H9 (cell line): ENCODE measurements around the gene CCDC51. TPM values are rescaled to one million over a fixed set of nuclear protein-coding genes. Genes with fewer than 3 reads are reported as not detected.

Experiments
- DNase-seq: peaks from one replicate; pipeline ENCODE4 v3.0.0-alpha.2; 2017
- H2AFZ ChIP-seq: one replicate; pipeline ENCODE4 v1.6.1; 2013; ENCODE audit warnings: mild to moderate bottlenecking, low read length, control low read depth, moderate library complexity
- H2AK5ac ChIP-seq: 2 replicates; pipeline ENCODE4 v1.6.1; 2013; ENCODE audit warnings: low read length, control low read depth, mixed read lengths; ENCODE audit not compliant: insufficient read length
- H2BK120ac ChIP-seq: one replicate; pipeline ENCODE4 v1.6.1; 2013; ENCODE audit warnings: low read depth, mild to moderate bottlenecking, low read length, control low read depth, inconsistent platforms; ENCODE audit not compliant: poor library complexity, severe bottlenecking
- H2BK12ac ChIP-seq: 2 replicates; pipeline ENCODE4 v1.6.1; 2013; ENCODE audit warnings: low read length, control low read depth, mixed read lengths, low read depth; ENCODE audit not compliant: insufficient read length
- H2BK15ac ChIP-seq: 2 replicates; pipeline ENCODE4 v1.6.1; 2013; ENCODE audit warnings: low read depth, low read length, control low read depth
- H2BK20ac ChIP-seq: one replicate; pipeline ENCODE4 v1.6.1; 2013; ENCODE audit warnings: low read depth, mild to moderate bottlenecking, low read length, control low read depth, inconsistent platforms; ENCODE audit not compliant: poor library complexity, severe bottlenecking
- H2BK5ac ChIP-seq: 2 replicates; pipeline ENCODE4 v1.6.1; 2013; ENCODE audit warnings: low read length, control low read depth, mixed read lengths; ENCODE audit not compliant: insufficient read length
- H3K14ac ChIP-seq: 2 replicates; pipeline ENCODE4 v1.6.1; 2013; ENCODE audit warnings: low read length, control low read depth; ENCODE audit not compliant: insufficient read depth
- H3K18ac ChIP-seq: 2 replicates; pipeline ENCODE4 v1.6.1; 2013; ENCODE audit warnings: low read depth, mild to moderate bottlenecking, mixed read lengths, low read length, control low read depth; ENCODE audit not compliant: insufficient read length
- H3K23ac ChIP-seq: 2 replicates; pipeline ENCODE4 v1.6.1; 2013; ENCODE audit warnings: low read length, control low read depth, mixed read lengths, low read depth; ENCODE audit not compliant: insufficient read length
- H3K23me2 ChIP-seq: 2 replicates; pipeline ENCODE4 v1.6.1; 2013; ENCODE audit warnings: low read depth, mild to moderate bottlenecking, mixed read lengths, low read length, control low read depth; ENCODE audit not compliant: insufficient read length, poor library complexity, severe bottlenecking
- H3K27ac ChIP-seq: 2 replicates; pipeline ENCODE4 v1.5.1; 2013; ENCODE audit warnings: low read length, control low read depth, mixed read lengths, low read depth; ENCODE audit not compliant: insufficient read length
- H3K27me3 ChIP-seq: 2 replicates; pipeline ENCODE4 v1.6.1; 2013; ENCODE audit warnings: low read length, control low read depth, inconsistent platforms; ENCODE audit not compliant: insufficient read depth
- H3K4ac ChIP-seq: 2 replicates; pipeline ENCODE4 v1.6.1; 2013; ENCODE audit warnings: low read depth, mild to moderate bottlenecking, control low read depth, inconsistent platforms, low read length, moderate library complexity
- H3K4me1 ChIP-seq: 2 replicates; pipeline ENCODE4 v1.6.1; 2013; ENCODE audit warnings: low read length, control low read depth, inconsistent platforms; ENCODE audit not compliant: insufficient read depth
- H3K4me2 ChIP-seq: 2 replicates; pipeline ENCODE4 v1.6.1; 2013; ENCODE audit warnings: low read length, control low read depth, mixed read lengths; ENCODE audit not compliant: insufficient read length, insufficient read depth
- H3K56ac ChIP-seq: 2 replicates; pipeline ENCODE4 v1.6.1; 2013; ENCODE audit warnings: low read depth, mild to moderate bottlenecking, mixed read lengths, low read length, control low read depth; ENCODE audit not compliant: insufficient read length
- H3K79me1 ChIP-seq: 2 replicates; pipeline ENCODE4 v1.6.1; 2013; ENCODE audit warnings: low read depth, mild to moderate bottlenecking, moderate library complexity, low read length, control low read depth, inconsistent platforms; ENCODE audit not compliant: insufficient read depth, poor library complexity, severe bottlenecking
- H3K79me2 ChIP-seq: 2 replicates; pipeline ENCODE4 v1.6.1; 2013; ENCODE audit warnings: low read length, control low read depth, inconsistent platforms; ENCODE audit not compliant: insufficient read depth
- H3K9ac ChIP-seq: 2 replicates; pipeline ENCODE4 v1.6.1; 2013; ENCODE audit warnings: low read length, control low read depth, mixed read lengths; ENCODE audit not compliant: insufficient read length; ENCODE audit errors: extremely low read depth
- H3K9me3 ChIP-seq: one replicate; pipeline ENCODE4 v1.6.1; 2013; ENCODE audit warnings: low read depth, low read length, inconsistent platforms; ENCODE audit not compliant: control insufficient read depth
- H3T11ph ChIP-seq: one replicate; pipeline ENCODE4 v1.6.1; 2013; ENCODE audit warnings: mild to moderate bottlenecking, low read length, control low read depth, inconsistent platforms
- H4K20me1 ChIP-seq: one replicate; pipeline ENCODE4 v1.6.1; 2013; ENCODE audit not compliant: control insufficient read depth, insufficient read length, insufficient read depth
- H4K5ac ChIP-seq: 2 replicates; pipeline ENCODE4 v1.6.1; 2013; ENCODE audit warnings: low read depth, mild to moderate bottlenecking, mixed read lengths, low read length, control low read depth; ENCODE audit not compliant: insufficient read length
- H4K8ac ChIP-seq: replicated peaks from 2 replicates; pipeline ENCODE4 v1.6.1; 2013; ENCODE audit warnings: low read length, control low read depth, mixed read lengths, low read depth; ENCODE audit not compliant: insufficient read length
- H4K91ac ChIP-seq: 2 replicates; pipeline ENCODE4 v1.6.1; 2013; ENCODE audit warnings: low read depth, mild to moderate bottlenecking, moderate library complexity, mixed read lengths, low read length, control low read depth; ENCODE audit not compliant: insufficient read length
- H3K27ac Mint-ChIP-seq, 3 experiments: 2 replicates in 2 of 3; 3 replicates in 1 of 3; pipeline ENCODE4 v1.8.0; 2020 to 2021; ENCODE audit warnings: mixed read lengths in 3 of 3, mild to moderate bottlenecking in 1 of 3, moderate library complexity in 1 of 3
- H3K27me3 Mint-ChIP-seq: 2 replicates; pipeline ENCODE4 v1.8.0; 2021; ENCODE audit warnings: low read depth, mild to moderate bottlenecking, moderate library complexity, mixed read lengths
- H3K36me3 Mint-ChIP-seq, 3 experiments: 2 replicates in 2 of 3; 3 replicates in 1 of 3; pipeline ENCODE4 v1.8.0; 2020 to 2021; ENCODE audit warnings: low read depth in 3 of 3, mixed read lengths in 3 of 3; ENCODE audit not compliant: insufficient read depth in 1 of 3
- H3K4me1 Mint-ChIP-seq, 2 experiments: 2 replicates each; pipeline ENCODE4 v1.8.0; 2020; ENCODE audit warnings: mixed read lengths in 2 of 2
- H3K4me3 Mint-ChIP-seq, 2 experiments: 2 replicates in 1 of 2; 3 replicates in 1 of 2; pipeline ENCODE4 v1.8.0; 2020 to 2021; ENCODE audit warnings: mild to moderate bottlenecking in 2 of 2, mixed read lengths in 2 of 2, moderate library complexity in 1 of 2
- H3K9me3 Mint-ChIP-seq, 2 experiments: 2 replicates in 1 of 2; 3 replicates in 1 of 2; pipeline ENCODE4 v1.8.0; 2020; ENCODE audit warnings: mild to moderate bottlenecking in 2 of 2, mixed read lengths in 2 of 2, moderate library complexity in 1 of 2
- CTCF ChIP-seq: fragments of 200-600 bp; sonication (generic); conservative IDR thresholded peaks from 3 replicates; pipeline ENCODE4 v1.8.0; 2021; ENCODE audit warnings: antibody characterized with exemption, mild to moderate bottlenecking
- WGBS: extraction: QIAGEN DNeasy Blood & Tissue Kit; methylation state at CpG from one replicate; pipeline ENCODE4 v1.1.7; 2013; ENCODE audit warnings: missing lambda C conversion rate, low lambda C conversion rate, mixed read lengths; ENCODE audit not compliant: insufficient read length; ENCODE audit errors: extremely low coverage; 5-methylcytosine and 5-hydroxymethylcytosine counted together
- total RNA-seq: library from RNA; stranded (reverse); gene quantifications from 2 replicates; pipeline ENCODE4 v1.2.1, GENCODE V29; 2021

The CCDC51 gene
- total RNA-seq, 1 experiment from 2014 or later: 20.0 TPM

- Histone ChIP-seq H3K9ac (peak overlapping the region; percentile 1), H2BK5ac (no peak overlapping the region), H2BK15ac (no peak overlapping the region), H4K91ac (no peak overlapping the region), H3K27me3 (no peaks in the 10 kb centered on the region), H3K18ac (no peak overlapping the region), H3K79me2 (peaks cover 28% of the 10 kb centered on the region; the same call in 1 of the 2 replicates), H3K56ac (no peak overlapping the region), H2AFZ (no peak overlapping the region), H3K9me3 (no peaks in the 10 kb centered on the region), H2BK120ac (no peak overlapping the region), H4K5ac (no peak overlapping the region), H3K79me1 (no peaks in the 10 kb centered on the region), H3K14ac (no peak overlapping the region), H3K4me2 (peak overlapping the region; percentile 15), H2BK12ac (no peak overlapping the region), H3K4ac (no peak overlapping the region), H3K23me2 (peaks cover 13% of the 10 kb centered on the region), H2AK5ac (no peak overlapping the region), H4K8ac (no peak overlapping the region), H3K23ac (no peak overlapping the region), H3T11ph (no peak overlapping the region), H3K4me1 (peaks cover 14% of the 10 kb centered on the region; the same call in 1 of the 2 replicates), H2BK20ac (no peak overlapping the region), H4K20me1 (no peaks in the 10 kb centered on the region), H3K27ac (no peak overlapping the region)
- no peak for DNase-seq
- no CpG with 5 or more reads among the region's 1 CpG for WGBS
- TF ChIP-seq CTCF: no peak
- Mint-ChIP-seq H3K27me3 (no peaks in the 10 kb centered on the region), H3K4me1 (peaks cover 47 to 49% of the 10 kb centered on the region in 2 experiments), H3K4me3 (peak overlapping the region; percentile 92 to 93), H3K9me3 (no peaks in the 10 kb centered on the region), H3K36me3 (peaks cover 21 to 46% (median 38%) of the 10 kb centered on the region in 3 experiments; a peak in 6 of 7 replicates), H3K27ac (peak overlapping the region; percentile 3 to 98 (median 97); a peak in 6 of 7 replicates)
Observed at GRCh38 chr3:48430708-48431101, 9.2 kb downstream of the CCDC51 start.
